GM12878 (cell line): Measurements from ENCODE around the gene VAX1.

Source experiments
- CEBPB ChIP-seq, 2 experiments: fragments of 150-350 bp in 1 of 2; IDR thresholded peaks; 2 replicates each; pipeline ENCODE4 v1.6.1; 2012 to 2014; ENCODE audit warnings: low read depth in 2 of 2, low read length in 2 of 2, borderline replicate concordance in 1 of 2, inconsistent platforms in 1 of 2
- CTCF ChIP-seq, 3 experiments: IDR thresholded peaks in 2 of 3; conservative IDR thresholded peaks in 1 of 3; 2 replicates each; pipeline ENCODE4 v1.5.1; 2011; ENCODE audit warnings: low read depth in 3 of 3, low read length in 3 of 3, mild to moderate bottlenecking in 3 of 3, control low read depth in 2 of 3, moderate library complexity in 2 of 3, inconsistent platforms in 1 of 3, mixed read lengths in 1 of 3; ENCODE audit not compliant: control insufficient read depth in 2 of 3, insufficient read depth in 1 of 3; ENCODE audit errors: extremely low read depth in 1 of 3
- MTA2 ChIP-seq: fragments of 450-650 bp; IDR thresholded peaks from 2 replicates; pipeline ENCODE4 v1.6.1; 2016; ENCODE audit warnings: low read depth, mild to moderate bottlenecking, moderate library complexity
- SIN3A ChIP-seq: IDR thresholded peaks from 2 replicates; pipeline ENCODE4 v1.6.1; 2012; ENCODE audit warnings: low read depth, low read length, improper control_type of control experiment

GRCh38 chr10:117131376-117132327, 6.4 kb downstream of the VAX1 start:
- TF ChIP-seq SIN3A (no peak), MTA2 (no peak), CTCF (IDR thresholded peaks at IDR 0.05 in 2 of 3, conservative IDR thresholded peaks at IDR 0.05 in 1 of 3; ENCODE audit: control insufficient read depth in 2 of 3, extremely low read depth in 1 of 3, insufficient read depth in 1 of 3, low read depth in 3 of 3, low read length in 3 of 3) (no peak), CEBPB (IDR thresholded peaks at IDR 0.05; ENCODE audit: borderline replicate concordance in 1 of 2, low read depth in 2 of 2, low read length in 2 of 2) (no peak)
